ENCODE measurements around the gene SGTA.

SGTA gene

DNA sequence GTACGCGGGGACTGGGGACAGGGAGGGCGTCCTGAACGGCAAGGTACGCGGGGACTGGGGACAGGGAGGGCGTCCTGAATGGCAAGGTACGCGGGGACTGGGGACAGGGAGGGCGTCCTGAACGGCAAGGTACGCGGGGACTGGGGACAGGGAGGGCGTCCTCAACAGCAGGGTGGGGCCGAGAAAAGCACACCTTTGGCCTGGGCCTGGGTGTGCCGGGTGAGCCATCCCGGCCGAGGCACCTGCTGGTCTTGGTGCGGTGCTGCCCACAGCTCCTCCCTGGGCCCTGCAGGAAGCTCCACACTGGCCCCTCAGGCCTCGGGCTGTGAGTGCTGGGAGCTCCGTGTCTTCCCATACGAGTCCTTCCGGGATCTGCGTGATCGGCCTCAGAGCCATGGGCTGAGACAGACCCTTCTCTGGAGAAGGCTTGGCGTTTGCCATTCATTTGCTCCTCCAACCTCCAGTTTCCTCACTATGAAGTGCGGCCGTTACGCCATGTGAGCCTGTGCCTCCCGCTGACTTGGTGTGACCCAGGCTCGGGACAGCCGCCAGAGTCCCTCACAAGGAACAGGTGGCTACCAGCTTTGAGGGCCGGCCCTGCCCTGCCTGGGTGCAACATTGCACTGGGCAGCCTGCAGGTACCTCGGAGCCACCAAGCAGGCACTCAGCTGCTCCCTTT, 28.8 kb upstream of the SGTA start:
- no peak for TF ChIP-seq FOXP2 (optimal IDR thresholded peaks at IDR 0.05; ENCODE audit: borderline replicate concordance, extremely low read depth, extremely low read length, insufficient read depth)

DNA sequence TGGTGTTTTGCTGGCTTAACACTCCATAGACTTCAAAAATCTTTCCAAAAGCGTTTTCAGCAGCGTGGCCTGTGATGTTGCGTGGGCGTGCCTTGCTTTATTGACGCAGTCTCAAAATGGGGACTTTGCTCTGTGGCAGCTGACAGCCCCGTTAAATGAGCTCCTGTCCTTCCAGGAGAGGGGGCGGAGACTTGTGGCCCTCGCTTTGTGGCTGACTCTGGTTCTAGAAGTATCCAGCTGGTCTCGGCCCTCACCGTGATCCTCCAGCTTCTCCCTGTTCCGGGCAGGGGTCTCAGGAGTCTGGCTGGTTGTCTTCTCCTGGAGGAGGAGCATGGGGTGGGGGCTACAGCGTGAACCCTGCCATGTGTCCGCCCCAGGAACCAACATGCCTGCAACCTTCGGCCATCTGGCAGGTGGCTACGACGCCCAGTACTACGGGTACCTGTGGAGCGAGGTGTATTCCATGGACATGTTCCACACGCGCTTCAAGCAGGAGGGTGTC, 28.2 kb upstream of the SGTA start:
- no peak for TF ChIP-seq POLR2AphosphoS5 (IDR thresholded peaks at IDR 0.05; ENCODE audit: low read depth, low read length)
- no peak for TF ChIP-seq TAF1 (IDR thresholded peaks at IDR 0.05; ENCODE audit: borderline replicate concordance, insufficient read depth, low read length)
- TF ChIP-seq, protein P1, sequence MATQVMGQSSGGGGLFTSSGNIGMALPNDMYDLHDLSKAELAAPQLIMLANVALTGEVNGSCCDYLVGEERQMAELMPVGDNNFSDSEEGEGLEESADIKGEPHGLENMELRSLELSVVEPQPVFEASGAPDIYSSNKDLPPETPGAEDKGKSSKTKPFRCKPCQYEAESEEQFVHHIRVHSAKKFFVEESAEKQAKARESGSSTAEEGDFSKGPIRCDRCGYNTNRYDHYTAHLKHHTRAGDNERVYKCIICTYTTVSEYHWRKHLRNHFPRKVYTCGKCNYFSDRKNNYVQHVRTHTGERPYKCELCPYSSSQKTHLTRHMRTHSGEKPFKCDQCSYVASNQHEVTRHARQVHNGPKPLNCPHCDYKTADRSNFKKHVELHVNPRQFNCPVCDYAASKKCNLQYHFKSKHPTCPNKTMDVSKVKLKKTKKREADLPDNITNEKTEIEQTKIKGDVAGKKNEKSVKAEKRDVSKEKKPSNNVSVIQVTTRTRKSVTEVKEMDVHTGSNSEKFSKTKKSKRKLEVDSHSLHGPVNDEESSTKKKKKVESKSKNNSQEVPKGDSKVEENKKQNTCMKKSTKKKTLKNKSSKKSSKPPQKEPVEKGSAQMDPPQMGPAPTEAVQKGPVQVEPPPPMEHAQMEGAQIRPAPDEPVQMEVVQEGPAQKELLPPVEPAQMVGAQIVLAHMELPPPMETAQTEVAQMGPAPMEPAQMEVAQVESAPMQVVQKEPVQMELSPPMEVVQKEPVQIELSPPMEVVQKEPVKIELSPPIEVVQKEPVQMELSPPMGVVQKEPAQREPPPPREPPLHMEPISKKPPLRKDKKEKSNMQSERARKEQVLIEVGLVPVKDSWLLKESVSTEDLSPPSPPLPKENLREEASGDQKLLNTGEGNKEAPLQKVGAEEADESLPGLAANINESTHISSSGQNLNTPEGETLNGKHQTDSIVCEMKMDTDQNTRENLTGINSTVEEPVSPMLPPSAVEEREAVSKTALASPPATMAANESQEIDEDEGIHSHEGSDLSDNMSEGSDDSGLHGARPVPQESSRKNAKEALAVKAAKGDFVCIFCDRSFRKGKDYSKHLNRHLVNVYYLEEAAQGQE (IDR thresholded peaks at IDR 0.05; ENCODE audit: insufficient read depth in 1 of 2, low read depth in 2 of 2, low read length in 2 of 2), result no peak
- no peak for TF ChIP-seq SIN3A (IDR thresholded peaks at IDR 0.05; ENCODE audit: borderline replicate concordance, insufficient read depth, low read length)

DNA sequence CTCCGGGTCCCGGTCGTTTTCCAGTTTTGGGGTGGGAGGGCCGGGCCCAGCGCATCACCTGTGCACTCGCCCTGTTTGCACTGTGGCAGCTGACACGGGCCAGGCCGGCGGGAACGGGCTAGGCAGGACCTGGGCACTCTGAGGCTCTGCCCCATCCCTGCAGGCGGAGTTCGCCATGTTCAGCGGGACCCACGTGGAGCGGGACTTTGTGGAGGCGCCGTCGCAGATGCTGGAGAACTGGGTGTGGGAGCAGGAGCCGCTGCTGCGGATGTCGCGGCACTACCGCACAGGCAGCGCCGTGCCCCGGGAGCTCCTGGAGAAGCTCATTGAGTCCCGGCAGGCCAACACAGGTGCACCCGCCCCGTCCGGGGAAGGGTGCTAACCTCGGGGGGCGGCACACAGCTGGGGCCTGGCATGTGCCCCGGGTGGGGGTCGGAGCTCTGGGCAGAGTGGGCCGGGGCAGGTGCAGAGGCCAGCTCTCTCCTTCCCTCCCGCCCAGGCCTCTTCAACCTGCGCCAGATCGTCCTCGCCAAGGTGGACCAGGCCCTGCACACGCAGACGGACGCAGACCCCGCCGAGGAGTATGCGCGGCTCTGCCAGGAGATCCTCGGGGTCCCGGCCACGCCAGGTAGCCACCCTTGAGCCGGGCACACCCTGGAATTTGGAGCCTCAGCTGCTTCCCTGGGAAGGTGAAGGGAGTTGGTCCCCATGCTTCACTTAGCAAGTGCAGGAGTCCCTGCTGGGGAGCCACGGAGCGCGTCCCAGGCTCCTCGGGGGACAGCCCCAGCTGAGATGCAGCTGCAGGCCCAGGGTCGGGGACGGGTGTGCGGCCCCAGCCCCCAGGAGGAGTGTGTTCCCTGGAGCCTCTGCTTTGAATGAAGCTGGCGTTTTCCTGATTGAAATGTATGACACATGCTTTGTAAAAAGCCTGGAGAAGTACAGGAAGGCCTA, 27.3 kb upstream of the SGTA start:
- TF ChIP-seq SIN3A (IDR thresholded peaks at IDR 0.05; ENCODE audit: borderline replicate concordance, insufficient read depth, low read length) (no peak), FOXP2 (optimal IDR thresholded peaks at IDR 0.05; ENCODE audit: borderline replicate concordance, extremely low read depth, extremely low read length, insufficient read depth) (no peak), TAF1 (IDR thresholded peaks at IDR 0.05; ENCODE audit: borderline replicate concordance, insufficient read depth, low read length) (no peak), POLR2AphosphoS5 (IDR thresholded peaks at IDR 0.05; ENCODE audit: low read depth, low read length) (no peak)
- TF ChIP-seq, protein P1 (IDR thresholded peaks at IDR 0.05; ENCODE audit: insufficient read depth in 1 of 2, low read depth in 2 of 2, low read length in 2 of 2), result no peak

DNA sequence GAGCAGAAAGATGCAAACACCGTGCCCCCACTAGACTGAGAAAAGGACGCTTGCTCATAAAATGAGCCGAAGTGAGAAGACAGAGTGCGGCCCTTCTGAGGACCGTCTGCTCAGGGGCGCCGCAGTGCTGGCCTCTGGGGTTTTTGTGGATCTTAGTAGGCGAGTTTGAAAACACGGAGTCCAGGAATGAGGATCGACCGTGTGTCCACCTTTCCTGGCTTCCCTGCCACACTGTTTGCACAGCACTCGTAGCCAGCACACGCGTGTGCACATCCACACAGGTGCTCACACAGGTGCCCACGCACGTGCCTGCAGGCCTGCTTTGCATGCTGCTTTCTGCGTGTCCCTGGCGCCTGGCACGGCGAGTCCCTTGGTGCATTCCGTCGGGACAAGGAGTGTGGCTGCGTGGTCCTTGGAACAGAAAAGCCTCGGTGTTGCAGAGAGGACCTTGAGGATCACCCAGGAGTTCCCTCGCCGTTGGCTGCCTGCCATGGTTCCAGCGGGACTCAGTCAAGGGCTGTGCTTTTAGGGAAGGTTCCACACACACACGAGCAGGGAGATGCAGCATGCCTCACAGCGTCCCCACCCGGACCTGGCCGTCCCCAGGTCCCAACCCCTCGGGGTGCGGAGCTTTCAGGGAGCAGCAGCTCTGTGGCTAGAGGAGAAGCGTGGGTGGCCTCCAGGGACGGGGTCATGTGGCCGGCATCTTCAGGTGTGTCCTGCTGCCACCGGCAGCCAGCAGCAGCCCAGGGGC, 26.5 kb upstream of the SGTA start:
- TF ChIP-seq TAF1 (IDR thresholded peaks at IDR 0.05; ENCODE audit: borderline replicate concordance, insufficient read depth, low read length) (no peak), SIN3A (IDR thresholded peaks at IDR 0.05; ENCODE audit: borderline replicate concordance, insufficient read depth, low read length) (no peak), POLR2AphosphoS5 (IDR thresholded peaks at IDR 0.05; ENCODE audit: low read depth, low read length) (no peak), FOXP2 (optimal IDR thresholded peaks at IDR 0.05; ENCODE audit: borderline replicate concordance, extremely low read depth, extremely low read length, insufficient read depth) (no peak)
- TF ChIP-seq, protein P1 (IDR thresholded peaks at IDR 0.05; ENCODE audit: insufficient read depth in 1 of 2, low read depth in 2 of 2, low read length in 2 of 2), result no peak

Data from PFSK-1 (cell line).